GM20000 (cell line): ENCODE measurements around the gene GABBR2.

Experiments used
- DNase-seq: peaks from one replicate; pipeline ENCODE4 v3.0.0; 2012; ENCODE audit warnings: low spot score
- TF ChIP-seq, protein P1 (sequence below): IDR thresholded peaks from 2 replicates; pipeline ENCODE4 v1.5.1; 2012; ENCODE audit warnings: mild to moderate bottlenecking, control low read depth; ENCODE audit errors: extremely low read depth, missing control alignments

The GABBR2 gene

DNA sequence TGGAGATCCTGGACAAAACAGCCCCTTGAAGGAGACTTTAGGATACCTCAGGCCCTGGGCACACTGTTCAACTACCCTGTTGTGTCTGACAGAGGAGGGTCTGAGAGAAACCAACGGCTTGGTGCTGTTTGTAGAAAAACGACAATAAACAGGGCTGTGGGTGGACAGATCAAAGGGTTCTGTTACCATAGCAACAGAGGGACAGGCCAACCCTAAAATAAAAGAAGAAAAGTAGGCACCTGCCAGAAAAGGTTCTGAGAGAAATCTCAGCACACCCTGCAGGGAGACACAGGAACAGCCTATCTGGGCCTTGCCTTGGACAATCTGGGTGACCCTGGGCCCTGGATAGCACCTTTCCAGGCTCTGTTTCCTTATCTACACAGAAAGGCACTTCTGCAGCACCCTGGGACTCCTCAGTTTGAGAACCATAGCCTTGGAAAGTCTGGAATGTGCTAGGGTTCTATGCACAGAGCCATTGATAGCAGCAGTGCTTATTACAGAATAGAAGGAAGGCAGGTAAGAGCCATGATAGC, 348.5 kb downstream of the GABBR2 start:
- TF ChIP-seq, protein P1, sequence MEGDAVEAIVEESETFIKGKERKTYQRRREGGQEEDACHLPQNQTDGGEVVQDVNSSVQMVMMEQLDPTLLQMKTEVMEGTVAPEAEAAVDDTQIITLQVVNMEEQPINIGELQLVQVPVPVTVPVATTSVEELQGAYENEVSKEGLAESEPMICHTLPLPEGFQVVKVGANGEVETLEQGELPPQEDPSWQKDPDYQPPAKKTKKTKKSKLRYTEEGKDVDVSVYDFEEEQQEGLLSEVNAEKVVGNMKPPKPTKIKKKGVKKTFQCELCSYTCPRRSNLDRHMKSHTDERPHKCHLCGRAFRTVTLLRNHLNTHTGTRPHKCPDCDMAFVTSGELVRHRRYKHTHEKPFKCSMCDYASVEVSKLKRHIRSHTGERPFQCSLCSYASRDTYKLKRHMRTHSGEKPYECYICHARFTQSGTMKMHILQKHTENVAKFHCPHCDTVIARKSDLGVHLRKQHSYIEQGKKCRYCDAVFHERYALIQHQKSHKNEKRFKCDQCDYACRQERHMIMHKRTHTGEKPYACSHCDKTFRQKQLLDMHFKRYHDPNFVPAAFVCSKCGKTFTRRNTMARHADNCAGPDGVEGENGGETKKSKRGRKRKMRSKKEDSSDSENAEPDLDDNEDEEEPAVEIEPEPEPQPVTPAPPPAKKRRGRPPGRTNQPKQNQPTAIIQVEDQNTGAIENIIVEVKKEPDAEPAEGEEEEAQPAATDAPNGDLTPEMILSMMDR, result no peak
- DNase-seq, result no peak

DNA sequence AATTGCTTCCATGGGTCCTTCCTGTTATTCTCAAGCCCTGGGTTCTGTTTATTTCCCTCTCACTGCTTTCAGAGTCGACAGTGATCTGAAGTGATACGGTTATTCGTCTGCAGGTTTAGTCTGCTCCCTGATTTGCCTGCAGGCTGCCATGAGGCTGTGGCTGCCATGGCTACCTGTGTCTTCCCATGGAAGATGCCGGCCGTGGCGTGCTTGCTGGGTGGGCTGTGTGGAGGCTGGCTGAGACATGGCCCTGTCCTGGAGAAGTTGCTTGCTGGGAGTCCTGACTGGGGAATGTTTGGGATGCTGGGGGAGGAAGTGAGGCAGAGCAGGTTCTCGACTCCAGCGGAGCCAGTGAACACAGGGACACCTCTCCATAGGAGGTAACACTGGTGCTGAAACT, 349.2 kb downstream of the GABBR2 start:
- DNase-seq, result no peak
- TF ChIP-seq, protein P1, result no peak

DNA sequence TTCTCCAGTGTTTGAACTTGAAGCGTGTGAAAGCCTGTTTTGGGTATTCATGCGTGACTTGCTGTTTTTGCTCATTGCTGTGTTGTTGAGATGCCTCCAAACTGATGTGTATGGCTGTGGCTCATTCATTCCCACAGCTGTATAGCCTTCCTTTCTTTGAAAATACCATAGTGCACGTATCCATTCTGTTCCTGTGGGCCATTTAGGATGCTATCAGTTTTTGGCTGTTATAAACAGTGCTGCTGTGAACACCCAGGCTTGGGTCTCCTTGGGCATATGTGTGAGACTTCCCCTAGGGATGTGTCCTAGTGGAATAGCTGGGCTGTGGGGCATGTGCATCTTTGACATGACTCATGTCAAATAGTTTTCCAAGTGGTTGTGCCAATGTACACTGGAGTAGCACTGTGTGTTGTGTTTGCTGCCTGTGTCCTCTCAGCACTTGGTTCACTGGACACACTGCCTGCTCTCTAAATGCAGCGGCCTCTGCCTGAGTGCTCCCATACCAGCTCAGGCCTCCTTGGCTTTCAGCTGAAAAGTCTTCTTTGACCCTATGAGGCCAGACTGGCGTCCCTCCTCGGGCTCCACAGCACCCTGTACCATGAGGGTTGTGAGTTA, 350.7 kb downstream of the GABBR2 start:
- TF ChIP-seq, protein P1, result no peak
- DNase-seq, result no peak

DNA sequence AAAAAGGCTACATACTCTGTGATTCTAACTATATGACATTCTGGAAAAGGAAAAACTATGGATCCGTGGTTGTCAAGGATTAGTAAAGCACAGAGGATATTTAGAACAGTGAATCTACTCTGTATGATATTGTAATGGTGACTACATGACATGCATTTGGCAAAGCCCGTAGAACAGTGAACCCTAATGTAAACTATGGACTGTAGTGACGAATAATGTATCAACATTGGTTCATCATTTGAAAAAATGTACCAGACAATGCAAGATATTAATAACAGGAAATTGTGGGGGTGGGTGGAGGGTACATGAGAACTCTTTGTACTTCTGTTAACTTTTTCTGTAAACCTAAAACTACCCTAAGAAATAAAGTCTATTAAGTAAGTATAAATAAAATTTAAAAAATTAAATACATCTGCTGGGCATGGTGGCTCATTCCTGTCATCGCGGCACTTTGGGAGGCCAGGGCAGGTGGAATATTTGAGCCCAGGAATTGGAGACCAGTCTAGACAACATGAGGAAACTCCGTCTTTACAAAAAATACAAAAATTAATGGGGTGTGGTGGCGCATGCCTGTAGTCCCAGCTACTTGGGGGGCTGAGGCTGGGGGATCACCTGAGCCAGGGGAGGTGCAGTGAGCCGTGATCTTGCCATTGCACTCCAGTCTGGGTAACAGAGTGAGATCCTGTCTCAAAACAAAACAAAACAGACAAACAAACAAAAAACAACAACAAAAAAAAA, 351.6 kb downstream of the GABBR2 start:
- TF ChIP-seq, protein P1, result no peak
- DNase-seq, result no peak

DNA sequence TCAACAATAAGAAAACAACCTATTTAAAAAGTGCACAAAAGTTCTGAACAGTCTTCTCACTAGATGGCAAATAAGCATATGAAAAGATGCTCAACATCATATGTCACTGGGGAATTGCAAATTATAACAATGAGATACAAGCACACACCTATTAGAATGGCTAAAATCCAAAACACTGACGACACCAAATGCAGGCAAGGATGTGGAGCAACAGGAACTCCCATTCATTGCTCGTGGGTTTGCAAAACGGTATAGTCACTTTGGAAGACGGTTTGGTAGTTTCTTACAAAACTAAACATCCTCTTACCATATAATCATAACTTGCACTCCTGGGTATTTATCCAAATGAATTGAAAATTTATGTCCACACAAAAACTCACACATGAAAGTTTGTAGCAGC, 352.4 kb downstream of the GABBR2 start:
- TF ChIP-seq, protein P1, result no peak
- DNase-seq, result no peak

DNA sequence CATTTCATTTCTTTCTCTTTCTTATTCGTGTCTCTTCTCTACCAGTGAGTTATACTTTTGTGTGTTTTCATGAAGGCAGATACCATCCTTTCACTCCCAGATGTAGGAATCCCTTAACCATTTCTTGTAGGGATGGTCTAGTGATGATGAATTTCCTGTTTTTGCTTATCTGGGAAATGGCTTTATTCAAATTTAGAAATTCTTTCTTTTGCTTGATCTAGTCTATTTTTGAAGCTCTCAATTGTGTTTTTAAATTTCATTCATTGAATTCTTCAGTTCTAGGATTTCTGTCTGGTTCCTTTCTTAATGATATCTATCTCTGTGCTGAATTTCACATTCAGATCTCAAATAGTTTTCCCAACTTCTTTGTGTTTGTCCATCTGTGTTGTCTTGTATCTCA, 357.4 kb downstream of the GABBR2 start:
- TF ChIP-seq, protein P1, result no peak
- DNase-seq, result no peak

DNA sequence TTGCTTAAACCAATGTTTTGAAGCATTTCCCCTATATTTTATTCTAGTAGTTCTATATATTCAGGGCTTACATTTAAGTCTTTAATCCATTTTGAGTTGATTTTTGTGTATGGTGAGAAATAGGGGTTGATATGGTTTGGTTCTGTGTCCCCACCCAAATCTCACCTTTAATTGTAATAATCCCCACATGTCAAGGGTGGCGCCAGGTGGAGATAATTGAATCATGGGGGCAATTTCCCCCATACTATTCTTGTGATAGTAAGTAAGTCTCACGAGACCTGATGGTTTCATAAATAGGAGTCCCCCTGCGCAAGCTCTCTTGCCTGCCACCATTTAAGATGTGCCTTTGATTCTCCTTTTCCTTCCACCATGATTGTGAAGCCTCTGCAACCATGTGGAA, 361.1 kb downstream of the GABBR2 start:
- DNase-seq, result no peak
- TF ChIP-seq, protein P1, result no peak
